ENCODE results near the gene CLEC20A. TPM values are rescaled to one million over a fixed set of nuclear protein-coding genes. Genes with fewer than 3 reads are reported as not detected.

The CLEC20A gene
- total and polyA plus RNA-seq, 2 of the 8 experiments (the other 6 are each of a cell fraction or from before 2014, with no cell fraction given): not detected

DNA sequence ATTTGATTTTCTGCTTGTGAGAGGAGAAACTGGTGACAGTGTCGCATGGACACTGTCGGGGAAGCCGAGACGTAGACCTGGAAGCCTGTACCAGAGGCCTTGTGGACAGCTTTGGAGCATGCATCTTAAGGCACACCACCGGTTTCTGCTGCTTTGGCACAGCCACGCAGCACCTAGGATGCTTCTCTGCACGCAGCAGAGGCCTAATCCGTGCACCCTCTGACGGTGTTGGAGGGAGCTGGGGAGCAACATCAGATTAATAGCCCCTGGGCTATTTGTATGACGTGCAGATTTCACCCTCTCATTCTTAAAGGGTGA is 46.5 kb upstream of the CLEC20A start:
- DNase-seq (ENCODE audit: low read depth in 1 of 2, low spot score in 2 of 2) (no peak), FAIRE-seq (no peak)
- H3K79me1 ChIP-seq (ENCODE audit: low read depth, low read length): no peaks in the 10 kb centered on the region; the same call in 1 of the 2 replicates
- no peaks in the 10 kb centered on the region for H3K36me3 ChIP-seq (ENCODE audit: control insufficient read depth in 2 of 4, insufficient read depth in 4 of 4, low read length in 3 of 4)
- H3K9ac ChIP-seq (replicated peaks in 1 of 4; ENCODE audit: extremely low read depth in 1 of 4, low read depth in 3 of 4, low read length in 3 of 4): peak overlapping the region in 3 of 4 experiments; percentile 35 to 71 (median 69); a peak in 4 of 7 replicates
- H3K4me2 ChIP-seq (ENCODE audit: insufficient read depth in 1 of 2, low read depth in 2 of 2, low read length in 2 of 2): peak overlapping the region; percentile 46 to 96
- H2AK5ac ChIP-seq (ENCODE audit: low read depth, low read length): no peak overlapping the region
- no peaks in the 10 kb centered on the region for H3K9me3 ChIP-seq (ENCODE audit: insufficient read depth in 2 of 2, low read depth in 1 of 2, low read length in 1 of 2)
- ChIA-PET CTCF (ENCODE audit: partially characterized antibody) (interaction anchor here (0.5 to 9.1 kb wide), 57 partner anchors 8 to 580 kb away, joined by 3 to 92 read pairs (median 4); partner anchors contain the start of genes ANGPTL1, RALGPS2 and TOR3A), POLR2A (ENCODE audit: partially characterized antibody) (interaction anchor here (0.6 to 6.0 kb wide), 5 partner anchors 10 to 1134 kb away, joined by 3 to 21 read pairs (median 4); partner anchors contain the start of gene RALGPS2)
- peak overlapping the region; percentile 51 to 94 (median 90) for H3K4me3 ChIP-seq (ENCODE audit: extremely low read depth in 1 of 4, insufficient read depth in 2 of 4, low read depth in 3 of 4, low read length in 4 of 4)
- 5% methylated on average over 10 of the region's 10 CpGs; no CpG with 5 or more reads in 1 of the 2 experiments for WGBS, 2 experiments (ENCODE audit: extremely low coverage in 1 of 2, insufficient coverage in 1 of 2, insufficient read length in 1 of 2, insufficient replicate concordance in 2 of 2, low coverage in 1 of 2, low lambda C conversion rate in 2 of 2, missing lambda C conversion rate in 1 of 2)
- no peak overlapping the region; the same call in 1 of the 2 replicates for H3K18ac ChIP-seq (ENCODE audit: extremely low read depth, low read length)
- peak overlapping the region; percentile 64 for H4K91ac ChIP-seq (replicated peaks; ENCODE audit: insufficient read length, low read length)
- H3K27ac ChIP-seq (ENCODE audit: low read depth, low read length): peak overlapping the region; percentile 34; the same call in 1 of the 2 replicates
- H2BK15ac ChIP-seq (ENCODE audit: low read length): no peak overlapping the region
- H3K27me3 ChIP-seq (replicated peaks in 1 of 4; ENCODE audit: control insufficient read depth in 3 of 4, extremely low read depth in 1 of 4, insufficient read depth in 3 of 4, low read length in 3 of 4): no peaks in the 10 kb centered on the region
- H2BK5ac ChIP-seq (ENCODE audit: low read depth, low read length): no peak overlapping the region
- no peaks in the 10 kb centered on the region for H3K79me2 ChIP-seq (ENCODE audit: control insufficient read depth in 1 of 2, insufficient read depth in 2 of 2, low read length in 2 of 2)
- no peak overlapping the region for H2BK12ac ChIP-seq (ENCODE audit: low read depth, low read length)
- H2AFZ ChIP-seq (ENCODE audit: low read length): peak overlapping the region; percentile 97
- no peaks in the 10 kb centered on the region for H4K20me1 ChIP-seq (replicated peaks in 1 of 2; ENCODE audit: control insufficient read depth in 1 of 2, insufficient read depth in 2 of 2, low read length in 2 of 2)
- peaks cover 10% of the 10 kb centered on the region for H3K23me2 ChIP-seq (ENCODE audit: low read depth, low read length)
- peak overlapping the region; percentile 81 for H4K8ac ChIP-seq (ENCODE audit: extremely low read depth, insufficient read depth, low read length)
- H2BK20ac ChIP-seq (ENCODE audit: low read length): no peak overlapping the region
- H4K5ac ChIP-seq (ENCODE audit: insufficient read length, low read depth, low read length): peak overlapping the region; percentile 61
- H3K56ac ChIP-seq (replicated peaks; ENCODE audit: insufficient read length, low read depth, low read length): peak overlapping the region; percentile 35
- no peak overlapping the region for H2BK120ac ChIP-seq (replicated peaks; ENCODE audit: low read depth, low read length)
- H3K4me1 ChIP-seq (replicated peaks in 1 of 4; ENCODE audit: control insufficient read depth in 3 of 4, insufficient read depth in 4 of 4, low read length in 3 of 4): peaks cover 0 to 8% (median 3%) of the 10 kb centered on the region in 4 experiments; a peak in 2 of 7 replicates
- H3K4ac ChIP-seq (replicated peaks; ENCODE audit: insufficient read length, low read depth, low read length): peak overlapping the region; percentile 83
- H3K14ac ChIP-seq (ENCODE audit: insufficient read length): no peak overlapping the region
- H3K23ac ChIP-seq (ENCODE audit: insufficient read length): no peak overlapping the region
- TF ChIP-seq EGR1 (IDR thresholded peaks at IDR 0.05; ENCODE audit: borderline replicate concordance, low read depth, low read length): no peak
- no peak for TF ChIP-seq FOSL1 (IDR thresholded peaks at IDR 0.05; ENCODE audit: insufficient read depth, low read depth, low read length)
- TF ChIP-seq KDM5A (IDR thresholded peaks at IDR 0.05; ENCODE audit: low read length): no peak
- TF ChIP-seq BACH1 (IDR thresholded peaks at IDR 0.05; ENCODE audit: low read length): no peak
- no peak for TF ChIP-seq CHD1 (IDR thresholded peaks at IDR 0.05; ENCODE audit: low read depth, low read length)
- no peak for TF ChIP-seq TAF7 (optimal IDR thresholded peaks at IDR 0.05; ENCODE audit: borderline replicate concordance, low read depth, low read length)
- no peak for TF ChIP-seq SP1 (IDR thresholded peaks at IDR 0.05; ENCODE audit: low read depth, low read length)
- no peak for TF ChIP-seq HDAC6 (IDR thresholded peaks at IDR 0.05; ENCODE audit: low read depth, low read length)
- no peak for TF ChIP-seq RNF2 (IDR thresholded peaks at IDR 0.05; ENCODE audit: borderline replicate concordance, low read depth, low read length, missing control alignments, poor library complexity, severe bottlenecking)
- no peak for TF ChIP-seq NANOG (IDR thresholded peaks at IDR 0.05; ENCODE audit: insufficient read depth, low read depth, low read length, poor library complexity, severe bottlenecking)
- no peak for TF ChIP-seq SIN3A (conservative IDR thresholded peaks at IDR 0.05 in 1 of 2, IDR thresholded peaks at IDR 0.05 in 1 of 2; ENCODE audit: low read depth in 1 of 2, low read length in 2 of 2)
- no peak for TF ChIP-seq RXRA (IDR thresholded peaks at IDR 0.05; ENCODE audit: insufficient read depth, low read depth, low read length)
- no peak for TF ChIP-seq BCL11A (IDR thresholded peaks at IDR 0.05; ENCODE audit: low read depth in 2 of 2, low read length in 2 of 2)
- no peak for TF ChIP-seq ZNF274 (IDR thresholded peaks at IDR 0.05; ENCODE audit: borderline replicate concordance, extremely low read depth, low read length)

All from H1 (cell line).